Measurements from ENCODE around the gene STAM. TPM values are rescaled to one million over a fixed set of nuclear protein-coding genes. Genes with fewer than 3 reads are reported as not detected.

STAM gene
- total RNA-seq, 2 experiments from 2014 or later = 12.9 to 18.2 TPM

DNA sequence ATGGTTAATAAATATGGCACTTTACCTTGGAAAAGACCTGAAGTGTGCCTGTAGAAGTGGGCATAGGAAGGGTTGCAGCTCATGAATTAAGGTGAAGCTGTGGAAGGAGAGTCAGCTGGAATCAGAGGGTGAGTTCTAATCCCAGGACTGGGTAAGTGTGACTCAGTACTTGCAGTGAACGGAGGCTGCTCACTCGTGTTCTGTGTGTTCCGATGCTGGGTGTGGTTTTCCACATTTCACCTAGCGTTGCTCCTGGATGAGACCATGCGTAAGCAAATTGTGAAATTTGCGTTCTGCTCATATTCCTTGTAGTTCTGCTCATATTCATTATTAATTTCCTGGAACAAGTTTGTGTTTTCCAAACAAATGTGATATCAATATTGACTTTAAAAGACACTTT, 85.7 kb downstream of the STAM start:
- CTCF ChIA-PET (ENCODE audit: unreplicated experiment) = no interaction called here
- DNase-seq (ENCODE audit: low spot score) = no peak
- Histone ChIP-seq H3K79me2 (ENCODE audit: insufficient read depth, low read depth, low read length) (no peaks in the 10 kb centered on the region), H3K9me3 (ENCODE audit: low read length) (no peaks in the 10 kb centered on the region), H3K36me3 (ENCODE audit: insufficient read depth, low read length) (no peaks in the 10 kb centered on the region), H3K27ac (ENCODE audit: low read depth, low read length, poor library complexity, severe bottlenecking) (no peak overlapping the region), H3K4me3 (ENCODE audit: low read depth, low read length, poor library complexity, severe bottlenecking) (no peak overlapping the region), H3K4me2 (ENCODE audit: low read length) (no peak overlapping the region), H4K20me1 (ENCODE audit: insufficient read depth, low read length) (no peaks in the 10 kb centered on the region), H2AFZ (ENCODE audit: low read length) (no peak overlapping the region), H3K9me2 (ENCODE audit: insufficient read depth, low read length) (no peaks in the 10 kb centered on the region), H3K4me1 (ENCODE audit: insufficient read depth, low read length, poor library complexity, severe bottlenecking) (no peaks in the 10 kb centered on the region)
- intact Hi-C loops (cut with micrococcal nuclease; ENCODE audit: unreplicated experiment) = no loop called here
- BruUV-seq (replicated peaks) = no TSS peak
- TF ChIP-seq EZH2phosphoT487 (IDR thresholded peaks at IDR 0.05; ENCODE audit: borderline replicate concordance, low read depth, low read length) = no peak
- TF ChIP-seq, protein P1, sequence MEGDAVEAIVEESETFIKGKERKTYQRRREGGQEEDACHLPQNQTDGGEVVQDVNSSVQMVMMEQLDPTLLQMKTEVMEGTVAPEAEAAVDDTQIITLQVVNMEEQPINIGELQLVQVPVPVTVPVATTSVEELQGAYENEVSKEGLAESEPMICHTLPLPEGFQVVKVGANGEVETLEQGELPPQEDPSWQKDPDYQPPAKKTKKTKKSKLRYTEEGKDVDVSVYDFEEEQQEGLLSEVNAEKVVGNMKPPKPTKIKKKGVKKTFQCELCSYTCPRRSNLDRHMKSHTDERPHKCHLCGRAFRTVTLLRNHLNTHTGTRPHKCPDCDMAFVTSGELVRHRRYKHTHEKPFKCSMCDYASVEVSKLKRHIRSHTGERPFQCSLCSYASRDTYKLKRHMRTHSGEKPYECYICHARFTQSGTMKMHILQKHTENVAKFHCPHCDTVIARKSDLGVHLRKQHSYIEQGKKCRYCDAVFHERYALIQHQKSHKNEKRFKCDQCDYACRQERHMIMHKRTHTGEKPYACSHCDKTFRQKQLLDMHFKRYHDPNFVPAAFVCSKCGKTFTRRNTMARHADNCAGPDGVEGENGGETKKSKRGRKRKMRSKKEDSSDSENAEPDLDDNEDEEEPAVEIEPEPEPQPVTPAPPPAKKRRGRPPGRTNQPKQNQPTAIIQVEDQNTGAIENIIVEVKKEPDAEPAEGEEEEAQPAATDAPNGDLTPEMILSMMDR (conservative IDR thresholded peaks at IDR 0.05; ENCODE audit: low read length) = no peak
- POLR2A ChIA-PET = no interaction called here

DNA sequence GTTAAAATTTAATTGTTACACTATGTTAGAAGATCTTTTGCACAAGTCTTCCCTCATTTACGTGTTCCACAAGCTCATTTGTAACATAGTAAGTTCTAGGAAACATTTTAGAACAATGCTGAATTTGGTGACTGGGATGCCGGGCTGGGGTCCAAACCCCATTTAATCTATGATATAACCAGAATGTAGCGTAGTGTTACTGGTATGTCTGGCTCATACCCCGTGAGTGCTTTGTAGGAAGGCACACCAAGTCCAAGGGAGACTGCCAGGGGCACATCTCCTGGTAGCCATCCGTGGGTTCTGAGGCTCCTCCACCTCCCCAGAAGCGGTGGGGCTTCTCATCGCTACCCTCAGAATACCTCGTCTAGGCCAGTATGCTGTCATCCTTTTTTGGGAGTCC, 86.7 kb downstream of the STAM start:
- H3K79me2 ChIP-seq (ENCODE audit: insufficient read depth, low read depth, low read length) = no peaks in the 10 kb centered on the region
- no peak overlapping the region for H3K4me2 ChIP-seq (ENCODE audit: low read length)
- no peak for DNase-seq (ENCODE audit: low spot score)
- H3K36me3 ChIP-seq (ENCODE audit: insufficient read depth, low read length) = no peaks in the 10 kb centered on the region
- no peak overlapping the region for H3K4me3 ChIP-seq (ENCODE audit: low read depth, low read length, poor library complexity, severe bottlenecking)
- CTCF ChIA-PET (ENCODE audit: unreplicated experiment) = no interaction called here
- no peaks in the 10 kb centered on the region for H4K20me1 ChIP-seq (ENCODE audit: insufficient read depth, low read length)
- H3K27ac ChIP-seq (ENCODE audit: low read depth, low read length, poor library complexity, severe bottlenecking) = no peak overlapping the region
- intact Hi-C loops (cut with micrococcal nuclease; ENCODE audit: unreplicated experiment) = no loop called here
- H3K9me2 ChIP-seq (ENCODE audit: insufficient read depth, low read length) = no peaks in the 10 kb centered on the region
- no peaks in the 10 kb centered on the region for H3K9me3 ChIP-seq (ENCODE audit: low read length)
- H2AFZ ChIP-seq (ENCODE audit: low read length) = no peak overlapping the region
- POLR2A ChIA-PET = no interaction called here
- H3K4me1 ChIP-seq (ENCODE audit: insufficient read depth, low read length, poor library complexity, severe bottlenecking) = no peaks in the 10 kb centered on the region
- TF ChIP-seq EZH2phosphoT487 (IDR thresholded peaks at IDR 0.05; ENCODE audit: borderline replicate concordance, low read depth, low read length) = no peak
- TF ChIP-seq, protein P1 (conservative IDR thresholded peaks at IDR 0.05; ENCODE audit: low read length) = no peak
- BruUV-seq (replicated peaks) = no TSS peak

DNA sequence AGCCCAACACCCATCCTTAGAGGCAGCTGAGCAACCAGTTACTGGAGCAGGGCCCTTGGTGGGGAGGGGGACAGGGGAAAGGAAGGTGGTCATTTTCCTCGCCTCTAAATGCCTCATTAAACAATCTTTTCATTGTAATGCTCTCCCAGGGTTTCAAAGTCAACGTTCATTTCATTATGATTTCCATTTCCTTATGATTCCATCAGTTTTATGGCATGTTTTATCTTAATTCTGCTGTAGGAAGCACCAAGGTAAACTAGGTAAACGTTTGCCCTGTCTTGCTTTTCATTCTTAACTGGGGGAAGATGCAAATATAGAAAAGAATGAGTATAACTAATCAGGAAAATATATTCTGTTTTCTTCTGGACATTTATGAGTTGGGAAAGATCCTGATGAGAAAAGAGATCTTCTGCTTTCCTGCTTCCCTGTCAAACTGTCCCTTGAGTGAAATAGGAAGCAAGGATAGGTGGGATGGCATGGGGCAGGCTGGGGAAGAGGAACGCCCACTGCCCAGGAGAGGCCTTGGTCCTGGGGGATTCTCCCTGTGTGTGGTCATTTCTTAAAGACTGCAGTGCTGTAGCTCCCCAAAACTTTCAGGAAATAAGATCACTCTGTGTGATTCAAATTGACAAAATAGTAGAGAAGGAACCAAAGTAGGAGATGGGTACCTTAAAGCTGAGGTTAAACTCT, 87.5 kb downstream of the STAM start:
- no peak for TF ChIP-seq EZH2phosphoT487 (IDR thresholded peaks at IDR 0.05; ENCODE audit: borderline replicate concordance, low read depth, low read length)
- TF ChIP-seq, protein P1 (conservative IDR thresholded peaks at IDR 0.05; ENCODE audit: low read length) = no peak
- no peak overlapping the region for H3K4me2 ChIP-seq (ENCODE audit: low read length)
- H2AFZ ChIP-seq (ENCODE audit: low read length) = no peak overlapping the region
- H3K79me2 ChIP-seq (ENCODE audit: insufficient read depth, low read depth, low read length) = no peaks in the 10 kb centered on the region
- POLR2A ChIA-PET = no interaction called here
- no peak for DNase-seq (ENCODE audit: low spot score)
- H3K36me3 ChIP-seq (ENCODE audit: insufficient read depth, low read length) = no peaks in the 10 kb centered on the region
- no peaks in the 10 kb centered on the region for H3K9me3 ChIP-seq (ENCODE audit: low read length)
- no peaks in the 10 kb centered on the region for H3K9me2 ChIP-seq (ENCODE audit: insufficient read depth, low read length)
- CTCF ChIA-PET (ENCODE audit: unreplicated experiment) = no interaction called here
- intact Hi-C loops (cut with micrococcal nuclease; ENCODE audit: unreplicated experiment) = no loop called here
- H4K20me1 ChIP-seq (ENCODE audit: insufficient read depth, low read length) = no peaks in the 10 kb centered on the region
- H3K27ac ChIP-seq (ENCODE audit: low read depth, low read length, poor library complexity, severe bottlenecking) = no peak overlapping the region
- no peak overlapping the region for H3K4me3 ChIP-seq (ENCODE audit: low read depth, low read length, poor library complexity, severe bottlenecking)
- no peaks in the 10 kb centered on the region for H3K4me1 ChIP-seq (ENCODE audit: insufficient read depth, low read length, poor library complexity, severe bottlenecking)
- BruUV-seq (replicated peaks) = no TSS peak
